ENCODE results near the gene ARHGAP21. TPM values are rescaled to one million over a fixed set of nuclear protein-coding genes. Genes with fewer than 3 reads are reported as not detected.
"Not testable (repeated sequence)": the region's sequence is repeated elsewhere in the genome, so short reads cannot be mapped to it uniquely, and the experiment has no call there.

The ARHGAP21 gene
- polyA plus RNA-seq, 3 donors, result 11.4 to 44.0 (median 35.1) TPM

GRCh38 chr10:24652381-24652957 is 71.2 kb downstream of the ARHGAP21 start:
- 96 to 98% (median 96%) methylated on average over 4 of the region's 4 CpGs for WGBS, 3 donors
- no peak overlapping the region for H3K27ac ChIP-seq (ENCODE audit: low read depth, low read length)

- 35 to 67% (median 60%) methylated on average over 2 of the region's 2 CpGs for WGBS, 3 donors
- H3K27ac ChIP-seq (ENCODE audit: low read depth, low read length), result no peak overlapping the region
These were observed 71.8 kb downstream of the ARHGAP21 start for GRCh38 chr10:24651923-24652322.

GRCh38 chr10:24650669-24651391 is 72.9 kb downstream of the ARHGAP21 start:
- WGBS, 3 donors, result 71 to 94% (median 87%) methylated on average over 4 of the region's 4 CpGs
- H3K27ac ChIP-seq (ENCODE audit: low read depth, low read length), result no peak overlapping the region

GRCh38 chr10:24645784-24646183 is 77.9 kb downstream of the ARHGAP21 start:
- H3K27ac ChIP-seq (ENCODE audit: low read depth, low read length), result no peak overlapping the region

GRCh38 chr10:24645022-24645421 is 78.7 kb downstream of the ARHGAP21 start:
- no peak overlapping the region for H3K27ac ChIP-seq (ENCODE audit: low read depth, low read length)

GRCh38 chr10:24643679-24644209 is 79.9 kb downstream of the ARHGAP21 start:
- WGBS, 3 donors, result 81 to 91% (median 90%) methylated on average over 6 of the region's 6 CpGs
- no peak overlapping the region for H3K27ac ChIP-seq (ENCODE audit: low read depth, low read length)

- no peak overlapping the region for H3K27ac ChIP-seq (ENCODE audit: low read depth, low read length)
- WGBS, 3 donors, result 20 to 38% (median 34%) methylated on average over 6 of the region's 6 CpGs
These were observed 80.6 kb downstream of the ARHGAP21 start for GRCh38 chr10:24642921-24643678.

- 95 to 97% (median 95%) methylated on average over 1 of the region's 1 CpG for WGBS, 3 donors
- H3K27ac ChIP-seq (ENCODE audit: low read depth, low read length), result no peak overlapping the region
These were observed 84.6 kb downstream of the ARHGAP21 start for GRCh38 chr10:24639124-24639523.

GRCh38 chr10:24625778-24626177 is 97.9 kb downstream of the ARHGAP21 start:
- H3K27ac ChIP-seq (ENCODE audit: low read depth, low read length), result no peak overlapping the region
- WGBS, 3 donors, result 91 to 96% (median 94%) methylated on average over 4 of the region's 4 CpGs

GRCh38 chr10:24623383-24623782 is 100.3 kb downstream of the ARHGAP21 start:
- no peak overlapping the region for H3K27ac ChIP-seq (ENCODE audit: low read depth, low read length)
- WGBS, 3 donors, result 71 to 93% (median 74%) methylated on average over 2 of the region's 2 CpGs

- WGBS, 3 donors, result 26 to 59% (median 35%) methylated on average over 4 of the region's 4 CpGs
- H3K27ac ChIP-seq (ENCODE audit: low read depth, low read length), result no peak overlapping the region
These were observed 100.8 kb downstream of the ARHGAP21 start for GRCh38 chr10:24622781-24623301.

GRCh38 chr10:24621035-24621795 is 102.5 kb downstream of the ARHGAP21 start:
- 95 to 98% (median 95%) methylated on average over 4 of the region's 4 CpGs for WGBS, 3 donors

GRCh38 chr10:24619994-24620310 is 103.7 kb downstream of the ARHGAP21 start:
- H3K27ac ChIP-seq (ENCODE audit: low read depth, low read length), result not testable (repeated sequence)
- 68 to 87% (median 79%) methylated on average over 8 of the region's 8 CpGs for WGBS, 3 donors

More at GRCh38 chr10:24621035-24621795, 102.5 kb downstream of the ARHGAP21 start:
- H3K27ac ChIP-seq (ENCODE audit: low read depth, low read length), result not testable (repeated sequence)

- 75 to 79% (median 76%) methylated on average over 11 of the region's 11 CpGs for WGBS, 3 donors
These were observed 104.2 kb downstream of the ARHGAP21 start for GRCh38 chr10:24619291-24619993.

GRCh38 chr10:24618401-24618800 is 105.3 kb downstream of the ARHGAP21 start:
- WGBS, 3 donors, result 89 to 92% (median 91%) methylated on average over 5 of the region's 5 CpGs
- H3K27ac ChIP-seq (ENCODE audit: low read depth, low read length), result no peak overlapping the region

More at GRCh38 chr10:24619291-24619993, 104.2 kb downstream of the ARHGAP21 start:
- H3K27ac ChIP-seq (ENCODE audit: low read depth, low read length), result not testable (repeated sequence)

GRCh38 chr10:24617771-24618396 is 105.8 kb downstream of the ARHGAP21 start:
- no peak overlapping the region for H3K27ac ChIP-seq (ENCODE audit: low read depth, low read length)
- WGBS, 3 donors, result 48 to 67% (median 65%) methylated on average over 7 of the region's 7 CpGs

GRCh38 chr10:24616536-24616935 is 107.2 kb downstream of the ARHGAP21 start:
- H3K27ac ChIP-seq (ENCODE audit: low read depth, low read length), result no peak overlapping the region
- WGBS, 3 donors, result 91 to 95% (median 93%) methylated on average over 3 of the region's 3 CpGs
